B cell (primary cell): ENCODE results near the gene TAX1BP3. TPM values are rescaled to one million over a fixed set of nuclear protein-coding genes. Genes with fewer than 3 reads are reported as not detected.
A peak's percentile ranks its signal among the peaks of the same experiment; 100 is the strongest.

Experiments used
- ATAC-seq: fragments of 200-7000 bp; cut with Tn5 transposase; one replicate; pipeline ENCODE4 v1.10.0; 2021; ENCODE audit warnings: low read depth, mild to moderate bottlenecking, moderate number of reproducible peaks, moderate library complexity
- CTCF ChIA-PET: fragments of 350-600 bp; sonication (Branson Sonifier 250); formaldehyde crosslinking; loops from one replicate; lab custom pipeline; 2021; ENCODE audit warnings: antibody characterized with exemption, inconsistent platforms; lab: Charles Lee
- POLR2A ChIA-PET: fragments of 350-600 bp; sonication (Branson Sonifier 250); formaldehyde crosslinking; loops from one replicate; lab custom pipeline; 2021; ENCODE audit warnings: antibody characterized with exemption; lab: Charles Lee
- DNase-seq: peaks from one replicate; pipeline ENCODE4 v3.0.0; 2013
- H2AFZ ChIP-seq: 2 replicates; pipeline ENCODE4 v1.6.1; 2012; ENCODE audit warnings: mild to moderate bottlenecking, low read depth, low read length; ENCODE audit not compliant: insufficient read depth, poor library complexity, severe bottlenecking
- H3K27ac ChIP-seq, 2 donors: 1 replicate in 1 of 2; 2 replicates in 1 of 2; pipeline ENCODE4 v1.5.1; 2012 to 2013; ENCODE audit warnings: low read length in 2 of 2, mild to moderate bottlenecking in 2 of 2, moderate library complexity in 1 of 2
- H3K27me3 ChIP-seq, 4 experiments: fragments of 200-600 bp in 1 of 4; sonication (generic) in 1 of 4; replicated peaks in 1 of 4; 1 replicate in 2 of 4; 2 replicates in 2 of 4; pipeline versions ENCODE4 v1.6.1 to v1.7.0; 2013 to 2016; ENCODE audit warnings: low read length in 3 of 4, mild to moderate bottlenecking in 2 of 4, mixed read lengths in 1 of 4, moderate library complexity in 1 of 4; ENCODE audit not compliant: insufficient read depth in 4 of 4, control insufficient read depth in 3 of 4; ENCODE audit errors: control extremely low read depth in 1 of 4
- H3K36me3 ChIP-seq, 2 experiments: replicated peaks in 1 of 2; 1 replicate in 1 of 2; 2 replicates in 1 of 2; pipeline versions ENCODE4 v1.6.1 to v1.7.1; 2013; ENCODE audit warnings: low read length in 1 of 2; ENCODE audit not compliant: insufficient read depth in 2 of 2, control insufficient read depth in 1 of 2; ENCODE audit errors: control extremely low read depth in 1 of 2, extremely low read depth in 1 of 2
- H3K4me1 ChIP-seq, 2 donors: fragments of 200-600 bp in 1 of 2; sonication (generic) in 1 of 2; 1 replicate in 1 of 2; 2 replicates in 1 of 2; pipeline versions ENCODE4 v1.5.1 to v1.6.1; 2013 to 2017; ENCODE audit warnings: low read length in 2 of 2; ENCODE audit not compliant: control insufficient read depth in 2 of 2, insufficient read depth in 2 of 2
- H3K4me2 ChIP-seq: replicated peaks from 2 replicates; pipeline ENCODE3; 2012; ENCODE audit warnings: mild to moderate bottlenecking, low read depth, low read length; ENCODE audit not compliant: poor library complexity, severe bottlenecking
- H3K4me3 ChIP-seq, 5 experiments: fragments of 200-600 bp in 1 of 5; sonication (generic) in 1 of 5; 1 replicate in 3 of 5; 2 replicates in 2 of 5; pipeline versions ENCODE4 v1.5.1 to v1.7.0; 2011 to 2016; ENCODE audit warnings: low read length in 4 of 5, mild to moderate bottlenecking in 4 of 5, low read depth in 2 of 5, control low read depth in 1 of 5, moderate library complexity in 1 of 5; ENCODE audit not compliant: insufficient read depth in 1 of 5; ENCODE audit errors: control extremely low read depth in 1 of 5, extremely low read depth in 1 of 5
- H3K79me2 ChIP-seq: fragments of 200-600 bp; sonication (generic); one replicate; pipeline ENCODE4 v1.6.0; 2016; ENCODE audit warnings: low read length; ENCODE audit not compliant: control insufficient read depth, insufficient read depth
- H3K9ac ChIP-seq: fragments of 200-600 bp; sonication (generic); 2 replicates; pipeline ENCODE4 v1.6.1; 2017; ENCODE audit warnings: mild to moderate bottlenecking, low read length, moderate library complexity
- H3K9me3 ChIP-seq, 3 donors: one replicate each; pipeline versions ENCODE4 v1.6.1 to v1.7.1; 2013; ENCODE audit warnings: low read length in 2 of 3; ENCODE audit not compliant: control insufficient read depth in 2 of 3, insufficient read depth in 1 of 3; ENCODE audit errors: control extremely low read depth in 1 of 3
- H4K20me1 ChIP-seq: 2 replicates; pipeline ENCODE4 v1.6.0; 2012; ENCODE audit warnings: mild to moderate bottlenecking, low read length; ENCODE audit not compliant: insufficient read depth, control insufficient read depth, poor library complexity, severe bottlenecking
- H3K27ac Mint-ChIP-seq: one replicate; pipeline ENCODE4 v1.8.0; 2021; ENCODE audit warnings: mixed read lengths
- H3K27me3 Mint-ChIP-seq: one replicate; pipeline ENCODE4 v1.8.0; 2021; ENCODE audit warnings: mixed read lengths
- H3K4me1 Mint-ChIP-seq: one replicate; pipeline ENCODE4 v1.8.0; 2021; ENCODE audit warnings: mixed read lengths
- H3K4me3 Mint-ChIP-seq: one replicate; pipeline ENCODE4 v1.8.0; 2021; ENCODE audit warnings: mixed read lengths
- H3K9me3 Mint-ChIP-seq: one replicate; pipeline ENCODE4 v1.8.0; 2022; ENCODE audit warnings: mixed read lengths; ENCODE audit not compliant: insufficient read depth
- CTCF ChIP-seq: fragments of 200-600 bp; IDR thresholded peaks from one replicate; pipeline ENCODE4 v1.8.0; 2022; ENCODE audit warnings: antibody characterized with exemption, mild to moderate bottlenecking
- EZH2 ChIP-seq: IDR thresholded peaks from 2 replicates; pipeline ENCODE4 v1.6.1; 2012; ENCODE audit warnings: borderline replicate concordance, low read depth, mild to moderate bottlenecking, moderate library complexity, low read length; ENCODE audit not compliant: insufficient read depth, poor library complexity, severe bottlenecking
- WGBS: methylation state at CpG from one replicate; pipeline ENCODE4 v1.1.5; 2013; ENCODE audit warnings: missing lambda C conversion rate; ENCODE audit not compliant: insufficient coverage; 5-methylcytosine and 5-hydroxymethylcytosine counted together
- intact Hi-C: fragments of 100-400 bp; cut with micrococcal nuclease; formaldehyde crosslinking; loops from one replicate; pipeline ENCODE4 v1.10.0; 2022
- polyA plus RNA-seq: library from polyadenylated mRNA; depleted of rRNA; stranded (reverse); fragments of >200 nt; gene quantifications from 2 replicates; pipeline ENCODE4 v1.2.3, GENCODE V29; 2012
- total RNA-seq, 2 donors: library from RNA; stranded (reverse); fragments of 120-200 nt in 1 of 2; gene quantifications; 1 replicate in 1 of 2; 2 replicates in 1 of 2; pipeline versions ENCODE4 v1.2.3 to v1.2.4, GENCODE V29; 2013 to 2022

The TAX1BP3 gene
- total and polyA plus RNA-seq, 2 donors (not counting 1 experiment from before 2014, with no cell fraction given), result 17.7 to 22.1 TPM

DNA sequence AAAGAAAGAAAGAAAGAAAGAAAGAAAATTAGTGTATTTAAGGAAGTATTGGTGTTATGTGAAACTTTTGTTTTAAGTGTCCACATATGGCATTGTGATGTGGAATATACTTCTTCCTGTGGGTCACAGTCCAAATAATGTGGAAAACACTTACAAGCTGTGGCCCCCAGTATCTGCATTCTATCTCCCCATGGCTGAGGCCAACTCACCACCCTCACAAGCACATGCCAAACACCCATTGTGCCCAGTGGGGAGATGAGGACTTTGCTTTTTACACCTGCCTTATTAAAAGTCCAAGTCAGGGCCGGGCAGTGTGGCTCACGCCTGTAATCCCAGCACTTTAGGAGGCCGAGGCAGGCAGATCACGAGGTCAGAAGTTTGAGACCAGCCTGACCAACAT lies 31.6 kb upstream of the TAX1BP3 start:
- H3K27ac Mint-ChIP-seq, result no peak overlapping the region
- Histone ChIP-seq H3K36me3 (no peaks in the 10 kb centered on the region), H3K27ac (no peak overlapping the region), H3K9ac (no peak overlapping the region), H4K20me1 (peaks cover 8% of the 10 kb centered on the region), H3K4me3 (no peak overlapping the region), H3K4me2 (no peak overlapping the region), H3K9me3 (peaks cover 0 to 8% (median 6%) of the 10 kb centered on the region in 3 donors), H3K27me3 (no peaks in the 10 kb centered on the region), H3K4me1 (peaks cover 34 to 50% of the 10 kb centered on the region in 2 donors), H2AFZ (no peak overlapping the region), H3K79me2 (peaks cover 28% of the 10 kb centered on the region)
- CTCF ChIA-PET, result interaction anchor here (0.5 to 1.1 kb wide), 3 partner anchors 9 to 164 kb away, joined by 3 read pairs; no protein-coding TSS in a partner anchor
- TF ChIP-seq EZH2 (no peak), CTCF (no peak)
- no peaks in the 10 kb centered on the region for H3K27me3 Mint-ChIP-seq
- ATAC-seq (no peak), DNase-seq (no peak)
- POLR2A ChIA-PET, result interaction anchor here (0.7 kb wide), 1 partner anchor 11 kb away, joined by 5 read pairs; no protein-coding TSS in a partner anchor
- no peaks in the 10 kb centered on the region for H3K9me3 Mint-ChIP-seq
- intact Hi-C loops, result loop anchor here (1.0 kb wide), 1 partner anchor 11 kb away; no protein-coding TSS in a partner anchor
- no peak overlapping the region for H3K4me3 Mint-ChIP-seq
- peaks cover 52% of the 10 kb centered on the region for H3K4me1 Mint-ChIP-seq
- 94% methylated on average over 4 of the region's 4 CpGs for WGBS

- Histone ChIP-seq H3K4me3 (no peak overlapping the region), H3K27me3 (no peaks in the 10 kb centered on the region), H3K4me2 (no peak overlapping the region), H3K4me1 (peaks cover 36 to 63% of the 10 kb centered on the region in 2 donors), H3K27ac (no peak overlapping the region), H3K9me3 (peaks cover 0 to 8% (median 6%) of the 10 kb centered on the region in 3 donors), H3K9ac (no peak overlapping the region), H4K20me1 (peaks cover 10% of the 10 kb centered on the region), H2AFZ (no peak overlapping the region), H3K79me2 (peaks cover 44% of the 10 kb centered on the region), H3K36me3 (no peaks in the 10 kb centered on the region)
- DNase-seq (no peak), ATAC-seq (no peak)
- intact Hi-C loops, result no loop called here
- Mint-ChIP-seq H3K9me3 (no peaks in the 10 kb centered on the region), H3K27me3 (no peaks in the 10 kb centered on the region), H3K4me1 (peaks cover 62% of the 10 kb centered on the region), H3K4me3 (no peak overlapping the region), H3K27ac (peak overlapping the region; percentile 59)
- no CpG with 5 or more reads among the region's 4 CpGs for WGBS
- TF ChIP-seq CTCF, result no peak
- TF ChIP-seq EZH2, result no peak
- POLR2A ChIA-PET, result interaction anchor here (0.7 to 6.4 kb wide), 3 partner anchors 12 to 394 kb away, joined by 3 to 63 read pairs (median 3); partner anchors contain the start of gene HASPIN
- CTCF ChIA-PET, result interaction anchor here (0.8 to 0.9 kb wide), 2 partner anchors 23 to 25 kb away, joined by 3 read pairs; no protein-coding TSS in a partner anchor
Measured at GRCh38 chr17:3698139-3698538, 29.8 kb upstream of the TAX1BP3 start.
